Left cardiac atrium (tissue), 4 donors: Measurements from ENCODE around the gene MYMX. TPM values are rescaled to one million over a fixed set of nuclear protein-coding genes. Genes with fewer than 3 reads are reported as not detected.
"Not testable (repeated sequence)": the region's sequence is repeated elsewhere in the genome, so short reads cannot be mapped to it uniquely, and the experiment has no call there.

ENCODE experiments used
- ATAC-seq, 2 donors: fragments of 200-7000 bp; cut with Tn5 transposase; one replicate each; pipeline ENCODE4 v1.9.1; 2020; ENCODE audit warnings: mild to moderate bottlenecking in 2 of 2, moderate library complexity in 2 of 2
- DNase-seq: peaks from one replicate; pipeline ENCODE4 v3.0.0-alpha.2; 2020
- intact Hi-C, 2 donors: fragments of 100-400 bp; cut with DNase I; formaldehyde crosslinking; loops; one replicate each; pipeline versions ENCODE4 v1.14.1 to v1.15.1; 2022 to 2023
- long read RNA-seq: library from polyadenylated mRNA; unstranded; transcript quantifications from one replicate; pipeline ENCODE4 v2.0.0, GENCODE V29; 2021
- total RNA-seq, 2 donors: library from RNA; stranded (reverse); fragmentation: NEBNext Ultra II Directional; extraction: Animal tissue kit (Norgen Biotek cat#: 25700); gene quantifications; one replicate each; pipeline ENCODE4 v1.2.1, GENCODE V29; 2021
- donor health status: DM: no; HTN: yes; CAD: no.
- donor health status: DM: no; HTN: yes; CAD: no; lungs with severe emphysema.
- donor health status: DM: yes; HTN: yes; CAD: no.
- donor health status: Dilated cardiomyopathy.

MYMX gene
- 1 to 10 TPM; 2.4 to 3.8 TPM for total RNA-seq
- long read RNA-seq: 0 reads

- ATAC-seq (peak; percentile 2 to 4), DNase-seq (peak; percentile 47)
- intact Hi-C loops: loop anchor here in 1 of 2 donors (5.0 kb wide), 1 partner anchor 45 kb away; no protein-coding TSS in a partner anchor
Observed at GRCh38 chr6:44216677-44217331, at the start of gene MYMX. Gene MYMX, plus strand, starts transcription at chr6:44216926. Its CDS starts 546 bp downstream, at chr6:44217472.

DNA sequence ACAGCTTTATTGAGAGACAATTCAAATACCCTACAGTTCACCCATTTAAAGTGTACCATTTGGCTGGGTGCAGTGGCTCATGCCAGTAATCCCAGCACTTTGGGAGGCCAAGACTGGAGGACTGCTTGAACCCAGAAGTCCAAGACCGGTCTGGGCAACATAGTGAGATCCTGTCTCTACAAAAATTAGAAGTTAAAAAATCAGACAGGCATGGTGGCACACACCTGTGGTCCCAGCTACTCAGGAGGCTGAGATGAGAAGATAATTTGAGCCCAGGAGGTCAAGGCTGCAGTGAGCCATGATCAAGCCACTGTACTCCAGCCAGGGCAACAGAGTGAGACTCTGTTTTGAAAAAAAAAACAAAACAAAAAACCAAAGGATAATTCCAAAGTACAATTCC, 49.2 kb upstream of the MYMX start:
- DNase-seq (no peak), ATAC-seq (no peak)
- intact Hi-C loops: no loop called here

GRCh38 chr6:44169154-44169553, 47.6 kb upstream of the MYMX start:
- DNase-seq: no peak
- ATAC-seq: no peak
- intact Hi-C loops: no loop called here

GRCh38 chr6:44169886-44170570, 46.7 kb upstream of the MYMX start:
- no peak for ATAC-seq
- intact Hi-C loops: loop anchor here (5.0 to 10.0 kb wide), 3 partner anchors 47 to 165 kb away; partner anchors contain the start of gene MYMX (in 1 of the 2)
- no peak for DNase-seq

GRCh38 chr6:44171899-44172546, 44.7 kb upstream of the MYMX start:
- intact Hi-C loops: loop anchor here (2.0 to 10.0 kb wide), 4 partner anchors 45 to 163 kb away; partner anchors contain the start of gene MYMX (in 1 of the 2)
- ATAC-seq (no peak), DNase-seq (no peak)

DNA sequence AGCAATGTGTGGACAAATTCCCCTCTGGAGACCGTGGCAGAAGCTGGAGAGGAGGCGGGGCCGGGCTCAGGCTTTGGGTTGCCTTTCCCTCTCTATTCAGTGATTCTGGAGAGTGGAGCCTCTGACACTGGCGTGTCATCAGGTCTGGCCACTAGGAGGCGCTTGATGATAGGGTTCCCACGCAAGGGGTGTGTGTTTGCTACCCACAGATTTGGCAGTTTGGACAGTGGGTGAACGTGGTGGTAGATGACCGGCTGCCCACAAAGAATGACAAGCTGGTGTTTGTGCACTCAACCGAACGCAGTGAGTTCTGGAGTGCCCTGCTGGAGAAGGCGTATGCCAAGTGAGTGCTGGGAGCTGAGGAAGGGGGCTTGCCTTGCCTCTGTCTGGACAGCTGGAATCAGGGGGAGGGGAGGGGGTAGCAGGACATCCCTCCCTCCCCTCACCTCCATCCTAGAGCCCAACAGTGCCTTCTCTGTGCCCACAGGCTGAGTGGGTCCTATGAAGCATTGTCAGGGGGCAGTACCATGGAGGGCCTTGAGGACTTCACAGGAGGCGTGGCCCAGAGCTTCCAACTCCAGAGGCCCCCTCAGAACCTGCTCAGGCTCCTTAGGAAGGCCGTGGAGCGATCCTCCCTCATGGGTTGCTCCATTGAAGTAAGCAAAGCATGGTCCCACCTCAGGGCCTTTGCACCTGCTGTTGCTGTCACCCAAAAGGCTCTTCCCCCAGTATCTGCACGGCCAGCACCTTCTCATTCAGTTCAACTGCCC, 43.8 kb upstream of the MYMX start:
- peak; percentile 93 to 96 for ATAC-seq
- intact Hi-C loops: loop anchor here (2.0 to 10.0 kb wide), 4 partner anchors 44 to 162 kb away; partner anchors contain the start of gene MYMX (in 1 of the 2)
- DNase-seq: peak; percentile 89

DNA sequence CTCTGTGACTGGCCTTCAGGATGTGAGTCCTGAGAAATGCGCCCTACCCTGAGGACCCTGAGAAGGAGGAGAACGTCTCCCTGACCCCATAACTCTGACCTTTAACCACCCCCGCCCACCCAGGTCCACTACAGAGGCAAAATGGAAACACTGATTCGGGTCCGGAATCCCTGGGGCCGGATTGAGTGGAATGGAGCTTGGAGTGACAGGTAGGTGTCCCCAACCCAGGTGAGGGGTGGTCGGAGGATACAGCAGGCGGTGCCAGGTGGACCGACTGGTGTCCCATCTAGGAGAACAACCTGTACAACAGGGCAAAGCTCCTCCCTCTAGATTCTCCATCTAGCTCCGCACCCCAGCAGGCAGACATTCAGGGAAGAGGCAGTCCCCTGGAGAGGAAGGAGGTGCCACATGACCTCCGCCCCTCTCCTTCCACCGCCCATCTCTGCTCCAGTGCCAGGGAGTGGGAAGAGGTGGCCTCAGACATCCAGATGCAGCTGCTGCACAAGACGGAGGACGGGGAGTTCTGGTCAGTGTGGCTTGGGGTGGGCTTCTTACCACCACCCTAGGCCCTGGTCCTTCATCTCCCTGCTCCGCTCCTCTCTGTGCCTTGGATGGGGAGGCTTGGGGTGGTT, 40.5 kb upstream of the MYMX start:
- DNase-seq (no peak), ATAC-seq (no peak)
- intact Hi-C loops: loop anchor here in 1 of 2 donors (10.0 kb wide), 1 partner anchor 159 kb away; no protein-coding TSS in a partner anchor

- intact Hi-C loops: loop anchor here in 1 of 2 donors (10.0 kb wide), 1 partner anchor 158 kb away; no protein-coding TSS in a partner anchor
- no peak for DNase-seq
Observed at GRCh38 chr6:44176762-44177509, 39.8 kb upstream of the MYMX start.

DNA sequence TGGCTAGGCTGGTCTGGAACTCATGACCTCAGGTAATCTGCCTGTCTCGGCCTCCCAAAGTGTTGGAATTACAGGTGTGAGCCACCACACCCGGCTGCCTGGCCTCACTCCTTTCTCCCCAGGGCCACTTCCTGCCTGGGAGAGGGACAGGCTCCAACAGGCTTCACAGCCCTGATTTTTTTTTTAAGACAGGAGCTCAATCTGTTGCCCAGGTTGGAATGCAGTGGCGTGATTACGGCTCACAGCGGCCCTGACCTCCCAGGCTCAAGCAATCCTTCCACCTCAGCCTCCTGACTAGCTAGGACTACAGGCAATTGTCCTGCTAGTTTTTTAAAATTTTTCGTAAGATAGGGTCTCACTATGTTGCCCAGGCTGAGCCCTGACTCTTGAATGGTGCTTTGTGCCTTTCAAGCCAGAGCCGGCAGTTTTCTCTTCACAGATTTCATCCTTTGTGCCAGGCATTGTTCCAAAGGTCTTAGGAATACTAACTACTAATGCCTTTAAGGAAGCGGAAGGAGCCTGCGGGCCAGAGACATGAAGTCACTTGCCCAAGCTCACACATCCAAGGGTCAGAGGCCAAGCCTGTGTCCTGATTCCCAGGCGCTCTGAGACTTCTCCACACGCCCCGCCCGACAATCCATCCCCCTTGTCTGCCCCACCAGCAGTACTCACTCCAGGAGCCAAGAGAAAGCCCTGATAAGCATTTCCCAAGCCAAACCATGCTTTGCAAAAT, 38.9 kb upstream of the MYMX start:
- ATAC-seq (peak; percentile 91 to 95), DNase-seq (peak; percentile 91)
- intact Hi-C loops: loop anchor here in 1 of 2 donors (10.0 kb wide), 1 partner anchor 157 kb away; no protein-coding TSS in a partner anchor

More at GRCh38 chr6:44176762-44177509, 39.8 kb upstream of the MYMX start:
- ATAC-seq: no peak

DNA sequence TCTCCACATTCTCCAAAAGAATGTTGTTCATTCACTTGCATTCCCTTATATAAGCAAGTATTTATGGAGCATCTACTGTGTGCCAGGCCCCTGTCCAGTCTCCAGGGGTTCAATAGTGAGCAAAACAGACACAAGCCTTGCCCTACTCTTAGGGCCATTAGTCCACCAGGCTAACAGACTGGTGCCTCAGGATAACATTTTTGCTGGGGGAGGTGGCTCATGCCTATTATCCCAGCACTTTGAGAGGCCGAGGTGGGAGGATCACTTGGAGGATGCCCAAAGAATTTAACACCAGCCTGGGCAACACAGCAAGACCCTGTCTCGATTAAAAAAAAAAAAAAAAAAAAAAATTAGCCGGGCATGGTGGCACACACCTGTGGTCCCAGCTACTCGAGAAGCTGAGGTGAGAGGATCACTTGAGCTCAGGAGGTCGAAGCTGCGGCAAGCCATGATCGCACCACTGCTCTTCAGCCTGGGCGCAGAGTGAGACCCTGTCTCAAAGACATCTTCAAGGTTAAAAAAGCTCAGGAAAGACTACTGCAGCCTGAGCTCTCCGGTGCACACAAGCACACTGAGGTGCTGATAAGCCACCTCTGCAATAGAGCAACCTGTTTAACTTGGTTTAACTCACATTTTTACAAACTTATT, 38.2 kb upstream of the MYMX start:
- intact Hi-C loops: loop anchor here in 1 of 2 donors (10.0 kb wide), 1 partner anchor 156 kb away; no protein-coding TSS in a partner anchor
- ATAC-seq (no peak), DNase-seq (no peak)

GRCh38 chr6:44179072-44179536, 37.6 kb upstream of the MYMX start:
- DNase-seq (no peak), ATAC-seq (no peak)
- intact Hi-C loops: loop anchor here in 1 of 2 donors (10.0 kb wide), 1 partner anchor 156 kb away; no protein-coding TSS in a partner anchor

GRCh38 chr6:44179648-44180047, 37.1 kb upstream of the MYMX start:
- ATAC-seq (no peak), DNase-seq (no peak)
- intact Hi-C loops: loop anchor here in 1 of 2 donors (10.0 kb wide), 1 partner anchor 155 kb away; no protein-coding TSS in a partner anchor

DNA sequence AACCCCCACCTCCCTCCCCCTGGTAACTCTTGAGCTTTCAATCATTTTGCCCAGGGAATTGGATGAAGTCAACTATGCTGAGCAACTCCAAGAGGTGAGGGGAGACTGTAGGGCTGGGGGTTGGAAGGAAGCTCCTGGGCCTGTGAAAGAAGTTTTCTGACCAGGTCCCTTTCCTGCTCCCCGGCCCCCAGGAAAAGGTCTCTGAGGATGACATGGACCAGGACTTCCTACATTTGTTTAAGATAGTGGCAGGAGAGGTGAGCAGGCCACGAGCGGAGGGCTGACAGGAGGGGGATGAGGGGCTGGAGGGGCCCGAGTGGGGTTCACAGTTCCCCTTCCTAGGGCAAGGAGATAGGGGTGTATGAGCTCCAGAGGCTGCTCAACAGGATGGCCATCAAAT, 36.3 kb upstream of the MYMX start:
- intact Hi-C loops: no loop called here
- ATAC-seq (no peak), DNase-seq (no peak)

DNA sequence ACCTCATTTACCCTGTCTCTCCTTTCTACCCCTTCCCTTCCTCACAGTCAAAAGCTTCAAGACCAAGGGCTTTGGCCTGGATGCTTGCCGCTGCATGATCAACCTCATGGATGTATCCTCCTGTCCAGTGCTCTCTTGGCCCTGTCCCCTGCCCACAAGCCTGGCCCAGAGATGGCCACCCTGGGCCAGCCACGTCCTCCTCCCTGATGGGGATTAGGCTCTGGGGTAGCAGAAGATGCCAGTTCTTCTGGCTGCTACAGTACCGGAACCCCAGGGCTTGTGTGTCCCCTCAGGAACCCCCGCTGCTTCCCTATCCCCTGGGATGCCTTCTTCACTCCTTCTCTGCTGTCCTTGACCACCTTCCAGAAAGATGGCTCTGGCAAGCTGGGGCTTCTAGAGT, 35.8 kb upstream of the MYMX start:
- DNase-seq: no peak
- intact Hi-C loops: no loop called here
- ATAC-seq: no peak

GRCh38 chr6:44181784-44182183, 34.9 kb upstream of the MYMX start:
- ATAC-seq, DNase-seq, intact Hi-C loops: not testable (repeated sequence)

DNA sequence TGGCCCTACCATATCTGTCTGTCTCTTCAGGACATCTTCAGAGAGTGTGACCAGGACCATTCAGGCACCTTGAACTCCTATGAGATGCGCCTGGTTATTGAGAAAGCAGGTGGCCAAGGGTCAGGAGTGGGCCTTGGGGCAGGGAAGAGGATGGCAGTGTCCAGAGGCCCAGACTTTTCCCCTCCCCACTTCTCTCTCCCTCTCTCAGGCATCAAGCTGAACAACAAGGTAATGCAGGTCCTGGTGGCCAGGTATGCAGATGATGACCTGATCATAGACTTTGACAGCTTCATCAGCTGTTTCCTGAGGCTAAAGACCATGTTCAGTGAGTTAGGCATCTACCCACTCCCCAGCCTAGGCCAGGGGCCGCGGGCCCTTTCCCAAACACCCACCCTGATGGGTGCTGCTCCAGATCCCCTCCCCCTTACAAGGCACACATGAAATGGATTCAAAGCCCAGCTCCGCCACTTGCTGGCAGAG, 33.8 kb upstream of the MYMX start:
- DNase-seq (no peak), ATAC-seq (no peak)
- intact Hi-C loops: no loop called here
